ENCODE measurements around the gene PLS3.

DNA sequence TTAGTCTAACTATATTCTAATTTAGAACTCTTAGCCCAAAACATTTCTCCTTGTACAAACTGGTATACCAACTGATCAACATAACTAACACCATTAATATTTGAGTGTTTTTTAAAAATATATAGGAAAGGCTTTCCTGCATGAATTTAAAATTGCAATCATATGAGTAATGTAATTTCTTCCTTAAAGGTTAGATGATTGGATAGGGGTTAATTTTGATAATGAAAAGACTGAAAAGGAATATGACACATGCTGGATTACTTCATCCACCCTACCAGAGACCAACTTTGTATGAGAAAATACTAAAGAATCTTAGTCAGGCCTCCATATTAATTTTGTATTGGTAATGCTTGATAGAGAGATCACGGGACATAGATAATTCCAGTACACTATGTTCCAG, 25.1 kb upstream of the PLS3 start:
- TF ChIP-seq, protein P1, sequence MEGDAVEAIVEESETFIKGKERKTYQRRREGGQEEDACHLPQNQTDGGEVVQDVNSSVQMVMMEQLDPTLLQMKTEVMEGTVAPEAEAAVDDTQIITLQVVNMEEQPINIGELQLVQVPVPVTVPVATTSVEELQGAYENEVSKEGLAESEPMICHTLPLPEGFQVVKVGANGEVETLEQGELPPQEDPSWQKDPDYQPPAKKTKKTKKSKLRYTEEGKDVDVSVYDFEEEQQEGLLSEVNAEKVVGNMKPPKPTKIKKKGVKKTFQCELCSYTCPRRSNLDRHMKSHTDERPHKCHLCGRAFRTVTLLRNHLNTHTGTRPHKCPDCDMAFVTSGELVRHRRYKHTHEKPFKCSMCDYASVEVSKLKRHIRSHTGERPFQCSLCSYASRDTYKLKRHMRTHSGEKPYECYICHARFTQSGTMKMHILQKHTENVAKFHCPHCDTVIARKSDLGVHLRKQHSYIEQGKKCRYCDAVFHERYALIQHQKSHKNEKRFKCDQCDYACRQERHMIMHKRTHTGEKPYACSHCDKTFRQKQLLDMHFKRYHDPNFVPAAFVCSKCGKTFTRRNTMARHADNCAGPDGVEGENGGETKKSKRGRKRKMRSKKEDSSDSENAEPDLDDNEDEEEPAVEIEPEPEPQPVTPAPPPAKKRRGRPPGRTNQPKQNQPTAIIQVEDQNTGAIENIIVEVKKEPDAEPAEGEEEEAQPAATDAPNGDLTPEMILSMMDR (IDR thresholded peaks at IDR 0.05), result no peak
- TF ChIP-seq POLR2A (IDR thresholded peaks at IDR 0.05), result no peak
